K562 (cell line): ENCODE data around the gene SPATA31D3. TPM values are rescaled to one million over a fixed set of nuclear protein-coding genes. Genes with fewer than 3 reads are reported as not detected.

ENCODE experiments used
- ATAC-seq: fragments of 200-7000 bp; cut with Tn5 transposase; 3 replicates; pipeline ENCODE4 v1.9.1; 2020; ENCODE audit warnings: moderate library complexity
- BruUV-seq: library from RNA; stranded (reverse); fragments of 400-500 nt; replicated peaks from 2 replicates; lab custom pipeline; 2021; lab: Mats Ljungman, UMichigan
- CTCF ChIA-PET: fragments of 300-600 bp; formaldehyde crosslinking; extraction: SDS; loops from one replicate; lab custom pipeline; 2021; ENCODE audit warnings: low intra/inter-chr PET ratio; lab: Yijun Ruan, JAX
- POLR2A ChIA-PET: fragments of 300-600, 350-650 bp; sonication (Branson Sonifier 250); formaldehyde crosslinking; extraction: SDS; loops from one replicate; lab custom pipeline; 2021; ENCODE audit warnings: antibody characterized with exemption, inconsistent platforms; lab: Yijun Ruan, JAX
- DNase-seq, 4 experiments: peaks; one replicate each; pipeline versions ENCODE4 v3.0.0 to v3.0.0-alpha.2; 2011 to 2018; ENCODE audit warnings: low spot score in 3 of 4, mixed read lengths in 3 of 4; ENCODE audit errors: extremely low read depth in 1 of 4
- FAIRE-seq: peaks from 2 replicates; lab custom pipeline; 2011; peaks lifted over from hg19 to GRCh38; lab: Jason Lieb, UNC
- H2AFZ ChIP-seq: 2 replicates; pipeline ENCODE4 v1.6.0; 2011; ENCODE audit warnings: low read depth, low read length, control low read depth, inconsistent platforms
- H3K27ac ChIP-seq: fragments of 200-600 bp; 3 replicates; pipeline ENCODE4 v1.8.0; 2011; ENCODE audit warnings: low read depth, mild to moderate bottlenecking, control low read depth, inconsistent platforms, low read length, moderate library complexity, mixed read lengths; ENCODE audit errors: extremely low read depth
- H3K27me3 ChIP-seq, 2 experiments: fragments of 300-600 bp in 1 of 2; 2 replicates in 1 of 2; 3 replicates in 1 of 2; pipeline versions ENCODE4 v1.6.0 to v1.8.0; 2011; ENCODE audit warnings: inconsistent platforms in 2 of 2, low read length in 2 of 2, mild to moderate bottlenecking in 1 of 2, mixed read lengths in 1 of 2, moderate library complexity in 1 of 2; ENCODE audit not compliant: control insufficient read depth in 2 of 2, insufficient read depth in 2 of 2
- H3K36me3 ChIP-seq: fragments of 300-600 bp; 3 replicates; pipeline ENCODE4 v1.8.0; 2011; ENCODE audit warnings: mild to moderate bottlenecking, low read length, inconsistent platforms; ENCODE audit not compliant: control insufficient read depth, insufficient read depth
- H3K4me1 ChIP-seq, 2 experiments: fragments of 200-600 bp in 1 of 2; replicated peaks in 1 of 2; 2 replicates in 1 of 2; 3 replicates in 1 of 2; pipeline versions ENCODE4 v1.5.1 to v1.8.0; 2011; ENCODE audit warnings: inconsistent platforms in 2 of 2, low read length in 2 of 2, mild to moderate bottlenecking in 1 of 2, mixed read lengths in 1 of 2, moderate library complexity in 1 of 2; ENCODE audit not compliant: control insufficient read depth in 2 of 2, insufficient read depth in 2 of 2
- H3K4me2 ChIP-seq: 2 replicates; pipeline ENCODE4 v1.6.1; 2011; ENCODE audit warnings: low read length, control low read depth, inconsistent platforms, mixed read lengths; ENCODE audit not compliant: insufficient read depth
- H3K4me3 ChIP-seq: fragments of 200-600 bp; sonication (generic), shearing (Covaris generic); 2 replicates; pipeline ENCODE4 v1.5.1; 2016; ENCODE audit warnings: control low read depth, inconsistent platforms
- H3K79me2 ChIP-seq: fragments of 200-600 bp; 3 replicates; pipeline ENCODE4 v1.8.0; 2011; ENCODE audit warnings: low read length, inconsistent platforms; ENCODE audit not compliant: control insufficient read depth, insufficient read depth
- H3K9ac ChIP-seq, 2 experiments: 2 replicates each; pipeline versions ENCODE4 v1.6.0 to v1.6.1; 2011; ENCODE audit warnings: low read depth in 2 of 2, low read length in 2 of 2, control low read depth in 1 of 2, inconsistent platforms in 1 of 2, mild to moderate bottlenecking in 1 of 2, mixed read lengths in 1 of 2; ENCODE audit not compliant: insufficient read depth in 1 of 2
- H3K9me1 ChIP-seq: one replicate; pipeline ENCODE4 v1.6.0; 2011; ENCODE audit warnings: inconsistent platforms, mild to moderate bottlenecking, low read length, moderate library complexity; ENCODE audit not compliant: control insufficient read depth, insufficient read depth
- H3K9me3 ChIP-seq: replicated peaks from 2 replicates; pipeline ENCODE4 v1.5.1; 2011; ENCODE audit warnings: low read depth, low read length, inconsistent platforms; ENCODE audit not compliant: control insufficient read depth, insufficient read depth
- H4K20me1 ChIP-seq: replicated peaks from 2 replicates; pipeline ENCODE4 v1.6.1; 2011; ENCODE audit warnings: low read length, inconsistent platforms, mixed read lengths; ENCODE audit not compliant: control insufficient read depth, insufficient read depth
- ARNT ChIP-seq, 2 experiments: fragments of 450-650 bp; IDR thresholded peaks; 2 replicates each; pipeline ENCODE4 v1.6.1; 2016; ENCODE audit warnings: mild to moderate bottlenecking in 1 of 2
- BRD4 ChIP-seq: fragments of 200-600 bp; sonication (generic); IDR thresholded peaks from 2 replicates; pipeline ENCODE4 v1.6.1; 2017; ENCODE audit warnings: inconsistent platforms
- DIDO1 ChIP-seq: fragments of 450-650 bp; IDR thresholded peaks from 2 replicates; pipeline ENCODE4 v1.6.1; 2016; ENCODE audit warnings: low read depth, missing biosample characterization, missing genetic modification characterization
- OTX1 ChIP-seq: fragments of 450-650 bp; formaldehyde crosslinking; IDR thresholded peaks from 2 replicates; pipeline ENCODE4 v1.4.0; 2022; ENCODE audit warnings: mild to moderate bottlenecking
- PCBP1 ChIP-seq: fragments of 200-400 bp; formaldehyde crosslinking; IDR thresholded peaks from 2 replicates; pipeline ENCODE4 v1.6.1; 2018; ENCODE audit warnings: mild to moderate bottlenecking, low read depth, low read length; ENCODE audit not compliant: poor library complexity, severe bottlenecking
- WGBS: fragments of 100-300 bp; shearing (Covaris generic); methylation state at CpG from one replicate; pipeline ENCODE4 v1.1.6; 2016; ENCODE audit warnings: low coverage, mixed read lengths; ENCODE audit not compliant: insufficient coverage; ENCODE audit errors: missing lambda C conversion rate; 5-methylcytosine and 5-hydroxymethylcytosine counted together
- in situ Hi-C: fragments of 300-500 bp; cut with MboI; formaldehyde crosslinking; loops from 4 replicates; pipeline ENCODE4 v1.15.0; 2018; ENCODE audit warnings: inconsistent platforms, mixed read lengths
- intact Hi-C: fragments of 100-400 bp; cut with micrococcal nuclease; formaldehyde crosslinking; loops from 2 replicates; pipeline ENCODE4 v1.14.2; 2022
- polyA plus RNA-seq, 8 experiments: library from polyadenylated mRNA; depleted of rRNA in 4 of 8; stranded (reverse) in 5 of 8; unstranded in 3 of 8; fragments of >200 nt; fragmentation: Nextera tagmentation in 2 of 8; fragmentation: Illumina TruSeq in 1 of 8; extraction: Ambion mirVana in 2 of 8; extraction: Trizol in 1 of 8; gene quantifications; 2 replicates each; pipeline versions ENCODE4 v1.2.1 to v1.2.3, GENCODE V29; 2011 to 2014; ENCODE audit warnings: inconsistent platforms in 1 of 8, missing spikeins in 1 of 8
- total RNA-seq, 7 experiments: library from RNA; depleted of rRNA in 6 of 7; stranded (reverse); fragments of >200 nt in 6 of 7; fragmentation: Illumina TruSeq in 2 of 7; extraction: Trizol in 2 of 7; gene quantifications; 2 replicates each; pipeline versions ENCODE4 v1.2.1 to v1.2.3, GENCODE V29; 2011 to 2021; ENCODE audit warnings: low replicate concordance in 1 of 7
- TF ChIP-seq, protein P1 (sequence below): sonication (generic); formaldehyde crosslinking; IDR thresholded peaks from 2 replicates; pipeline ENCODE4 v1.8.0; 2022; ENCODE audit warnings: missing genetic modification reagents, mild to moderate bottlenecking, borderline replicate concordance
- TF ChIP-seq, protein P2 (sequence below): fragments of 250-450 bp; sonication (Bioruptor Pico); IDR thresholded peaks from 2 replicates; pipeline ENCODE4 v1.5.1; 2021; ENCODE audit warnings: mild to moderate bottlenecking

Gene SPATA31D3
- total and polyA plus RNA-seq, 9 of the 15 experiments (the other 6 are each of a cell fraction or from before 2014, with no cell fraction given), result not detected

DNA sequence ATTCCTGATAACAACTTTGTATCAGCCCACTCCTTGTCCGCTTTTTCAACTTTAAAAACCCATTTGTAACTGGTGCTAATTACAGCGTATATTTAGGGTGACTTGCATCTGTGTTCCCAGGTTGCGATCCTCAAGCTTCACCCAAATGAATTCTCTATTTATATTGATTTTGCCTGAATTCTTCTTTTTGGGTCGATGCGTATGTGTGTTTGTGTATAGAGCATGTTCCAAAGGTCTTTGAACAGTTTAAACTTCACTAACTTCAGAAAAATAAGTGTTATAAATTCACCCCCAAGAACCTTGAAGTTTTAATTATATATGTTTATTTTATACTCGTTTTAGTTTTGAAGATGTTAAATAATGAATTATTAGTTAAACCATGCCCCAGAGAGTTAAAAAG is 31.2 kb upstream of the SPATA31D3 start:
- H3K9me1 ChIP-seq, result no peaks in the 10 kb centered on the region
- WGBS, result 0% methylated on average over 6 of the region's 6 CpGs
- H3K4me3 ChIP-seq, result no peak overlapping the region
- no peak overlapping the region for H3K4me2 ChIP-seq
- no peaks in the 10 kb centered on the region for H3K4me1 ChIP-seq
- ATAC-seq, result no peak
- no peak for DNase-seq
- BruUV-seq, result no TSS peak
- H2AFZ ChIP-seq, result no peak overlapping the region
- no peaks in the 10 kb centered on the region for H3K79me2 ChIP-seq
- no peak for FAIRE-seq
- H3K27ac ChIP-seq, result no peak overlapping the region
- intact Hi-C loops, result no loop called here
- no peaks in the 10 kb centered on the region for H3K36me3 ChIP-seq
- no peaks in the 10 kb centered on the region for H4K20me1 ChIP-seq
- POLR2A ChIA-PET, result no interaction called here
- H3K9ac ChIP-seq, result no peak overlapping the region
- no peaks in the 10 kb centered on the region for H3K27me3 ChIP-seq
- TF ChIP-seq BRD4 (no peak), PCBP1 (no peak), ARNT (IDR thresholded peaks at IDR 0.05) (no peak), DIDO1 (tag) (no peak), OTX1 (CRISPR knock-in tag) (no peak)
- TF ChIP-seq, protein P1, sequence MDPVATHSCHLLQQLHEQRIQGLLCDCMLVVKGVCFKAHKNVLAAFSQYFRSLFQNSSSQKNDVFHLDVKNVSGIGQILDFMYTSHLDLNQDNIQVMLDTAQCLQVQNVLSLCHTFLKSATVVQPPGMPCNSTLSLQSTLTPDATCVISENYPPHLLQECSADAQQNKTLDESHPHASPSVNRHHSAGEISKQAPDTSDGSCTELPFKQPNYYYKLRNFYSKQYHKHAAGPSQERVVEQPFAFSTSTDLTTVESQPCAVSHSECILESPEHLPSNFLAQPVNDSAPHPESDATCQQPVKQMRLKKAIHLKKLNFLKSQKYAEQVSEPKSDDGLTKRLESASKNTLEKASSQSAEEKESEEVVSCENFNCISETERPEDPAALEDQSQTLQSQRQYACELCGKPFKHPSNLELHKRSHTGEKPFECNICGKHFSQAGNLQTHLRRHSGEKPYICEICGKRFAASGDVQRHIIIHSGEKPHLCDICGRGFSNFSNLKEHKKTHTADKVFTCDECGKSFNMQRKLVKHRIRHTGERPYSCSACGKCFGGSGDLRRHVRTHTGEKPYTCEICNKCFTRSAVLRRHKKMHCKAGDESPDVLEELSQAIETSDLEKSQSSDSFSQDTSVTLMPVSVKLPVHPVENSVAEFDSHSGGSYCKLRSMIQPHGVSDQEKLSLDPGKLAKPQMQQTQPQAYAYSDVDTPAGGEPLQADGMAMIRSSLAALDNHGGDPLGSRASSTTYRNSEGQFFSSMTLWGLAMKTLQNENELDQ (CRISPR knock-in tag), result no peak
- TF ChIP-seq, protein P2, sequence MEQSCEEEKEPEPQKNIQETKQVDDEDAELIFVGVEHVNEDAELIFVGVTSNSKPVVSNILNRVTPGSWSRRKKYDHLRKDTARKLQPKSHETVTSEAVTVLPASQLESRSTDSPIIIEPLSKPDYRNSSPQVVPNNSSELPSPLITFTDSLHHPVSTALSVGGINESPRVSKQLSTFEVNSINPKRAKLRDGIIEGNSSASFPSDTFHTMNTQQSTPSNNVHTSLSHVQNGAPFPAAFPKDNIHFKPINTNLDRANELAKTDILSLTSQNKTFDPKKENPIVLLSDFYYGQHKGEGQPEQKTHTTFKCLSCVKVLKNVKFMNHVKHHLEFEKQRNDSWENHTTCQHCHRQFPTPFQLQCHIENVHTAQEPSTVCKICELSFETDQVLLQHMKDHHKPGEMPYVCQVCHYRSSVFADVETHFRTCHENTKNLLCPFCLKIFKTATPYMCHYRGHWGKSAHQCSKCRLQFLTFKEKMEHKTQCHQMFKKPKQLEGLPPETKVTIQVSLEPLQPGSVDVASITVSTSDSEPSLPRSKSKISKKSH (CRISPR knock-in tag), result no peak
- TF ChIP-seq, all 486 proteins: peak for 0
- H3K9me3 ChIP-seq, result no peaks in the 10 kb centered on the region
- CTCF ChIA-PET, result no interaction called here
- in situ Hi-C loops, result no loop called here
